Midbrain (tissue), 1 donor: ENCODE results near the gene KCNJ13.
"Not testable (repeated sequence)": the region's sequence is repeated elsewhere in the genome, so short reads cannot be mapped to it uniquely, and the experiment has no call there.

Experiments
- DNase-seq: peaks from one replicate; lab custom pipeline; 2025; lab: John Stamatoyannopoulos, UW

KCNJ13 gene

DNA sequence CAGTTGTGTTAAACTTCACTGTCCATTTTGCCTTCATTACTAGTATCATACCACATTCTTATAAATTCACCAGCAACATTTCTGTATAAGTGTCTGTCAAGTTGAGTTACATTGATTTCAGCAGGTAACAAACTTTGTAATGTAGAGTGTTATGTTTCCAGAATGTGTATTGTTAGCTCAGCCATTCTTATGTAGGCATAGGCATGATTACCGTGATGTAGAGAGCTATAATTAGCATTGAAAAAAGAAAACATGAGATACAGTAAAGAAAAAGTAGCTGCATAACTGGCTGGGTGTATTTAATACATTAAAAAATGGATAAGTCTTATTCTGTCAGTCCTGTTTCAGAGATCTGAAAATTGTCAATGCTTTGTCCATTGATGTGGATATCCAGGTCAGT is 8.5 kb downstream of the KCNJ13 start:
- no peak for DNase-seq

GRCh38 chr2:232761301-232761907 is 15.0 kb downstream of the KCNJ13 start:
- DNase-seq: no peak

DNA sequence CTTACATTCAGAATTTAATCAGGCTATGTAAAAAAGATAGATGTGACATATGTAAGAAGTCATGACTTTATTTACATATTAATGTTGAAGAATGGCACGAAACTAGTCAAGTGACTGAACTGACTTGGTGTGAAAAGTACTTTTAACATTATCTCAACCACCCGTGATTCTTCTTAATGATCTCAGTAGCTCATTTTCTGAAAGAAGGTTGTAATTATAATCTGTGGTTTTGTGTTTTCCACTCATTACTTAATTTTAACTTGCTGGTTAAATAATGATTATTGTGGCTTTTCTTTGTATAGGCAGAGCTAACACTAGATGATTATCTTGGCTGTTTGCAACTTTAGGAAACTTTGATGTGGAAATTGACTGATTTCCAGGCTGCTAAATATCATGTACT is 18.5 kb downstream of the KCNJ13 start:
- no peak for DNase-seq

DNA sequence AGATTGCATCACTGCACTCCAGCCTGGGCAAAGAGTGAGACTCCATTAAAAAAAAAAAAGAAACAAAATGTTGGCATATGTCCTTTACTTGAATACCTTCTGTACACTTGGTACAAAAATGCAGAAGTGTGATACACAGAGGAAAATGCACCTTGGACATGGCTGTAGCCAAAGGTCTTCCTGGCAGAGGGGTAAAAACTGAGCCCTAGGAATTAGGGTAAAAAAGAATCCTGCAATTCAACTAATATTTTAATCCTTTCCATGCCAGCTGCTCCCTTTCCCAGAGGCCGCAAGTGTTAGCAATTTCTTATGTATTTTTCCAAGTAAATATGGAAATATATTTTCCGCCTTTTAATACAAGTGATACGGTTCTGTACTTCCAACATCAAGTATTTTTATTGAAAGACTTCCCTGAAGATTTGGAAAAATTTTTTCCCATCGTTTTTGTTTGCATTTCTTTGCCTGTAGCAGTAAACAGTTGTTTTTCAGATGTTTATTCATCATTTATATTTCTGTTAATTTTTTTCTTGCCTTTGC is 26.2 kb downstream of the KCNJ13 start:
- DNase-seq: no peak

DNA sequence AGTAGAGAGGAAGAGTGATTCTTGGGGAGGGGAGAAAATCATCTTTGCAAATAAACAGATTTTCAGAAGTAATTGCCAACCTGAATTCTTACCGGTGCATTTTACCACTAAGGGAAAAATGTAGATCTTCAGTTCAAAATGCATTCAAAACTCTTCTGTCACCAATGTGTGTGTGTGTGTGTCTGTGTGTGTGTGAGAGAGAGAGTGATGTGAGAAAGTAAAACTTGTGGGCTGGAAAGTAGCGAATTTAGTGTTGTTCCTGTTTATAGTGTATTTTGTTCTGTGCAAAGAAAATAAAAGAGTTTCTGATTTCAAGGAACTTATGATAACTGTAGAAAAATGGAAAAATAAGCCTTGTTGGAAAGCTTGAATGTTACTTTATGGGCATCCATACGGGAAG is 27.0 kb downstream of the KCNJ13 start:
- DNase-seq: no peak

- DNase-seq: no peak
These were observed 28.3 kb downstream of the KCNJ13 start for GRCh38 chr2:232748038-232748437.

- DNase-seq: no peak
These were observed 31.4 kb downstream of the KCNJ13 start for GRCh38 chr2:232744963-232745362.

DNA sequence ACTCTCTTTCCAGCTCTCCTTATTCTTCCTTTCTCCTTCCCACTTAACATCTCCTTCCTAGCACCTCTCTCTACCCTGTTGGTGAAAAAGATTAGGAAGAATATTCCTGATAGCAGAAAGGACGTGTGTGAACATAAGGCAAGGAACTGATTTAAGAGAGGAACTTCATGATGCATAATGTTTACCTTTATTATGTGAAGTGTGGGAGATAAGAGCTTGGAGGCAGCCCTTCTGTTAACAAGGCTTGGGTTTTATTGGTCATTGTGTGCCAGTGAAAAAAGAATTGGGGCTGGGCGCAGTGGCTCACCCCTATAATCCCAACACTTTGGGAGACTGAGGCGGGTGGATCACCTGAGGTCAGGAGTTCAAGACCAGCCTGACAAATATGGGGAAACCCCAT is 34.4 kb downstream of the KCNJ13 start:
- DNase-seq: no peak

GRCh38 chr2:232741294-232741693 is 35.1 kb downstream of the KCNJ13 start:
- DNase-seq: no peak

- DNase-seq: no peak
These were observed 44.9 kb downstream of the KCNJ13 start for GRCh38 chr2:232731470-232731869.

GRCh38 chr2:232728785-232729184 is 47.6 kb downstream of the KCNJ13 start:
- DNase-seq: no peak

DNA sequence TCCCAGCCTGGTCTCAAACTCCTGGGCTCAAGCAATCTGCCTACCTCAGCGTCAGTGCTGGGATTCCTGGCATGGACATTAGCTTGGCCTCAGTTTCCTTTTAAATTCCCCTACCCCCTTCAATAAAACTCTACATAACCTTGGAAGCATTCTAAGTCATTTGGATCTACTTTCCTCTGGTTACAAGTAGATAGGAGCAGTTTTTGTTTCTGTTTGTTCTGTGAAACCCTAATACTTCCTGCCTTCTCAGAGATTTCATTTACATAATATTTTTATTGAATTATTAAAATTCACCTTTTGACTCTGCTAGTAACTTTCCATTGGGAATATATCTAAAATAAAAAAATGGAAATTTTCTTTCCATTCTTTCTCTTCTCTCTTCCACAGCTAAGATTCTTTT is 53.3 kb downstream of the KCNJ13 start:
- no peak for DNase-seq

DNA sequence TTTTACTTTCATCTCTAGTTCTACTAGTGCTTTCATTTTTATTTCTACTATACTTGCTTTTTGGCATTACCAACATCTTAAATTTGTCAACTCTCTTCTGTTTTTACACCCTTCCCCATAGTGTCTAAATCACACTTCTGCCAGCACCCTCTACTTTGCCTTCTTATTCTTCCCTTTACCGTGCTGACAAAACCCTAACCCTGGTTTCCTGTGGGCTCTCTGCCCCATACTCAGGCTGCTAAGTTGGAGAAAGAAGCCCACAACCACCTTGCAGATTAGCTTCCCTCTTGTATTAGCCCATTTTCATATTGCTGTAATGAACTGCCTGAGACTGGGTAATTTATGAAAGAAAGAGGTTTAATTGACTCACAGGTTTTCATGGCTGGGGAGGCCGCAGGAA is 54.5 kb downstream of the KCNJ13 start:
- no peak for DNase-seq

GRCh38 chr2:232721261-232721660 is 55.1 kb downstream of the KCNJ13 start:
- DNase-seq: no peak

DNA sequence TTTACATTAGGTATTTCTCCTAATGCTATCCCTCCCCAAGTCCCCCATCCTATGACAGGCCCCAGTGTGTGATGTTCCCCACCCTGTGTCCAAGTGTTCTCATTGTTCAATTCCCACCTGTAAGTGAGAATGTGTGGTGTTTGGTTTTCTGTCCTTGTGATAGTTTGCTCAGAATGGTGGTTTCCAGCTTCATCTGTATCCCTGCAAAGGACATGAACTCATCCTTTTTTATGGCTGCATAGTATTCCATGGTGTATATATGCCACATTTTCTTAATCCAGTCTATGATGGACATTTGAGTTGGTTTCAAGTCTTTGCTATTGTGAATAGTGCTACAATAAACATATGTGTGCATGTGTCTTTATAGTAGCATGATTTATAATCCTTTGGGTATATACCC is 56.3 kb downstream of the KCNJ13 start:
- not testable (repeated sequence) for DNase-seq
